GM23338 (cell line): Measurements from ENCODE around the gene FAM20A. TPM values are rescaled to one million over a fixed set of nuclear protein-coding genes. Genes with fewer than 3 reads are reported as not detected.
A peak's percentile ranks its signal among the peaks of the same experiment; 100 is the strongest.

Source experiments
- ATAC-seq: fragments of 200-7000 bp; cut with Tn5 transposase; 3 replicates; pipeline ENCODE4 v1.9.1; 2020
- DNase-seq: peaks from one replicate; pipeline ENCODE4 v3.0.0-alpha.2; 2015; ENCODE audit warnings: low spot score
- H2AFZ ChIP-seq: fragments of 200-600 bp; sonication (generic); 2 replicates; pipeline ENCODE4 v1.8.0; 2016; ENCODE audit warnings: antibody characterized with exemption, mild to moderate bottlenecking, moderate library complexity
- H3F3A ChIP-seq: fragments of 200-600 bp; sonication (generic); replicated peaks from 2 replicates; pipeline ENCODE4 v1.8.0; 2017; ENCODE audit warnings: antibody characterized with exemption, mixed run types, low read depth
- H3K27ac ChIP-seq: fragments of 200-600 bp; sonication (generic); 2 replicates; pipeline ENCODE4 v1.6.1; 2016; ENCODE audit warnings: low read depth
- H3K27me3 ChIP-seq: fragments of 200-600 bp; sonication (generic); 2 replicates; pipeline ENCODE4 v1.8.0; 2016; ENCODE audit warnings: mild to moderate bottlenecking, mixed run types, moderate library complexity; ENCODE audit not compliant: insufficient read depth
- H3K36me3 ChIP-seq: fragments of 200-600 bp; sonication (generic); 2 replicates; pipeline ENCODE4 v1.8.0; 2016; ENCODE audit warnings: mild to moderate bottlenecking; ENCODE audit not compliant: insufficient read depth
- H3K4me1 ChIP-seq: fragments of 200-600 bp; sonication (generic); 2 replicates; pipeline ENCODE4 v1.8.0; 2016; ENCODE audit warnings: mild to moderate bottlenecking, moderate library complexity; ENCODE audit not compliant: insufficient read depth
- H3K4me2 ChIP-seq: fragments of 200-600 bp; sonication (generic); 2 replicates; pipeline ENCODE4 v1.7.1; 2017; ENCODE audit warnings: mixed run types
- H3K4me3 ChIP-seq: fragments of 200-600 bp; sonication (generic); 2 replicates; pipeline ENCODE4 v1.6.1; 2016; ENCODE audit warnings: mixed run types
- H3K79me2 ChIP-seq: fragments of 200-600 bp; sonication (generic); replicated peaks from 2 replicates; pipeline ENCODE4 v1.8.0; 2017; ENCODE audit warnings: mild to moderate bottlenecking; ENCODE audit not compliant: insufficient read depth
- H3K9me2 ChIP-seq: fragments of 200-600 bp; sonication (generic); 2 replicates; pipeline ENCODE4 v1.8.0; 2017; ENCODE audit not compliant: insufficient read depth
- H4K20me1 ChIP-seq: fragments of 200-600 bp; sonication (generic); replicated peaks from 2 replicates; pipeline ENCODE4 v1.8.0; 2017; ENCODE audit warnings: mild to moderate bottlenecking; ENCODE audit not compliant: insufficient read depth
- H3K27ac Mint-ChIP-seq: 2 replicates; pipeline ENCODE4 v1.8.0; 2020; ENCODE audit warnings: inconsistent platforms, mild to moderate bottlenecking, moderate library complexity, mixed read lengths
- H3K27me3 Mint-ChIP-seq: 3 replicates; pipeline ENCODE4 v1.8.0; 2022; ENCODE audit warnings: low read depth, mild to moderate bottlenecking, moderate library complexity, mixed read lengths, inconsistent platforms; ENCODE audit not compliant: insufficient read depth, poor library complexity
- H3K36me3 Mint-ChIP-seq: 3 replicates; pipeline ENCODE4 v1.8.0; 2021; ENCODE audit warnings: low read depth, mild to moderate bottlenecking, inconsistent platforms, moderate library complexity, mixed read lengths
- H3K4me1 Mint-ChIP-seq: 3 replicates; pipeline ENCODE4 v1.8.0; 2020; ENCODE audit warnings: mild to moderate bottlenecking, inconsistent platforms, mixed read lengths
- H3K4me3 Mint-ChIP-seq: 3 replicates; pipeline ENCODE4 v1.8.0; 2021; ENCODE audit warnings: moderate library complexity, mild to moderate bottlenecking, inconsistent platforms, mixed read lengths
- H3K9me3 Mint-ChIP-seq: 3 replicates; pipeline ENCODE4 v1.8.0; 2020; ENCODE audit warnings: moderate library complexity, mild to moderate bottlenecking, inconsistent platforms, mixed read lengths
- EZH2 ChIP-seq: fragments of 200-600 bp; sonication (generic); IDR thresholded peaks from one replicate; pipeline ENCODE4 v1.8.0; 2017; ENCODE audit warnings: antibody characterized with exemption, mild to moderate bottlenecking, low read depth; ENCODE audit not compliant: unreplicated experiment
- polyA plus RNA-seq: library from polyadenylated mRNA; unstranded; fragments of >200 nt; fragmentation: Nextera tagmentation; extraction: Ambion mirVana; gene quantifications from 2 replicates; pipeline ENCODE4 v1.2.1, GENCODE V29; 2016
- total RNA-seq: library from RNA; depleted of rRNA; stranded (reverse); fragments of >200 nt; shearing (Covaris generic); gene quantifications from 2 replicates; pipeline ENCODE4 v1.2.3, GENCODE V29; 2014
- TF ChIP-seq, protein P1 (sequence below): fragments of 250-450 bp; sonication (Bioruptor Pico); IDR thresholded peaks from 2 replicates; pipeline ENCODE4 v1.5.0; 2020; ENCODE audit warnings: mild to moderate bottlenecking, moderate library complexity
- TF ChIP-seq, protein P2 (sequence below), 2 experiments: fragments of 200-600 bp in 1 of 2; sonication (generic) in 1 of 2; conservative IDR thresholded peaks; 2 replicates each; pipeline versions ENCODE4 v1.5.1 to v1.6.1; 2016 to 2017; ENCODE audit warnings: antibody characterized with exemption in 2 of 2, low read depth in 2 of 2, mild to moderate bottlenecking in 2 of 2, moderate library complexity in 1 of 2
- TF ChIP-seq, protein P3 (sequence below): IDR thresholded peaks from 2 replicates; pipeline ENCODE4 v1.6.1; 2016; ENCODE audit warnings: antibody characterized with exemption

Gene FAM20A
- total and polyA plus RNA-seq, 2 experiments from 2014 or later = 1.3 to 1.6 TPM

DNA sequence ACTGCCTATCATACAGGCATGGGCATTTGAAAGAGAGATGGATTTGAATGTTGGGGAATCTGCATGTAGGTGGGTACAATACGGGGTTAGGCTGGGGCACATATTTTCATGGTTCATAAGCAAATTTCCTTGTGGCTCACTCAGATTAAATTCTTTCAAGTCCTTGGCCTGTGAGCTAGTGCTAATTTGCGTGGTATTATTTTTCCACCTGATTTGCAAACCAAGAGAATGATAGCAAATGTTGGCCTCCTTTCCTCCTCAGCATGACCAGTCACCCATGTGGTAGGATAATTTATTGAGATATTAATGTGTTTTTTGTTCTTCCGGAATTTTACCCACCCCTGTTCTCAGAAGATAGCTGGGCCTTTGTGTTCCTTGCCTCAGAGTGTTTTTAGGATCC lies 22.9 kb downstream of the FAM20A start (continued):
- TF ChIP-seq, protein P1, sequence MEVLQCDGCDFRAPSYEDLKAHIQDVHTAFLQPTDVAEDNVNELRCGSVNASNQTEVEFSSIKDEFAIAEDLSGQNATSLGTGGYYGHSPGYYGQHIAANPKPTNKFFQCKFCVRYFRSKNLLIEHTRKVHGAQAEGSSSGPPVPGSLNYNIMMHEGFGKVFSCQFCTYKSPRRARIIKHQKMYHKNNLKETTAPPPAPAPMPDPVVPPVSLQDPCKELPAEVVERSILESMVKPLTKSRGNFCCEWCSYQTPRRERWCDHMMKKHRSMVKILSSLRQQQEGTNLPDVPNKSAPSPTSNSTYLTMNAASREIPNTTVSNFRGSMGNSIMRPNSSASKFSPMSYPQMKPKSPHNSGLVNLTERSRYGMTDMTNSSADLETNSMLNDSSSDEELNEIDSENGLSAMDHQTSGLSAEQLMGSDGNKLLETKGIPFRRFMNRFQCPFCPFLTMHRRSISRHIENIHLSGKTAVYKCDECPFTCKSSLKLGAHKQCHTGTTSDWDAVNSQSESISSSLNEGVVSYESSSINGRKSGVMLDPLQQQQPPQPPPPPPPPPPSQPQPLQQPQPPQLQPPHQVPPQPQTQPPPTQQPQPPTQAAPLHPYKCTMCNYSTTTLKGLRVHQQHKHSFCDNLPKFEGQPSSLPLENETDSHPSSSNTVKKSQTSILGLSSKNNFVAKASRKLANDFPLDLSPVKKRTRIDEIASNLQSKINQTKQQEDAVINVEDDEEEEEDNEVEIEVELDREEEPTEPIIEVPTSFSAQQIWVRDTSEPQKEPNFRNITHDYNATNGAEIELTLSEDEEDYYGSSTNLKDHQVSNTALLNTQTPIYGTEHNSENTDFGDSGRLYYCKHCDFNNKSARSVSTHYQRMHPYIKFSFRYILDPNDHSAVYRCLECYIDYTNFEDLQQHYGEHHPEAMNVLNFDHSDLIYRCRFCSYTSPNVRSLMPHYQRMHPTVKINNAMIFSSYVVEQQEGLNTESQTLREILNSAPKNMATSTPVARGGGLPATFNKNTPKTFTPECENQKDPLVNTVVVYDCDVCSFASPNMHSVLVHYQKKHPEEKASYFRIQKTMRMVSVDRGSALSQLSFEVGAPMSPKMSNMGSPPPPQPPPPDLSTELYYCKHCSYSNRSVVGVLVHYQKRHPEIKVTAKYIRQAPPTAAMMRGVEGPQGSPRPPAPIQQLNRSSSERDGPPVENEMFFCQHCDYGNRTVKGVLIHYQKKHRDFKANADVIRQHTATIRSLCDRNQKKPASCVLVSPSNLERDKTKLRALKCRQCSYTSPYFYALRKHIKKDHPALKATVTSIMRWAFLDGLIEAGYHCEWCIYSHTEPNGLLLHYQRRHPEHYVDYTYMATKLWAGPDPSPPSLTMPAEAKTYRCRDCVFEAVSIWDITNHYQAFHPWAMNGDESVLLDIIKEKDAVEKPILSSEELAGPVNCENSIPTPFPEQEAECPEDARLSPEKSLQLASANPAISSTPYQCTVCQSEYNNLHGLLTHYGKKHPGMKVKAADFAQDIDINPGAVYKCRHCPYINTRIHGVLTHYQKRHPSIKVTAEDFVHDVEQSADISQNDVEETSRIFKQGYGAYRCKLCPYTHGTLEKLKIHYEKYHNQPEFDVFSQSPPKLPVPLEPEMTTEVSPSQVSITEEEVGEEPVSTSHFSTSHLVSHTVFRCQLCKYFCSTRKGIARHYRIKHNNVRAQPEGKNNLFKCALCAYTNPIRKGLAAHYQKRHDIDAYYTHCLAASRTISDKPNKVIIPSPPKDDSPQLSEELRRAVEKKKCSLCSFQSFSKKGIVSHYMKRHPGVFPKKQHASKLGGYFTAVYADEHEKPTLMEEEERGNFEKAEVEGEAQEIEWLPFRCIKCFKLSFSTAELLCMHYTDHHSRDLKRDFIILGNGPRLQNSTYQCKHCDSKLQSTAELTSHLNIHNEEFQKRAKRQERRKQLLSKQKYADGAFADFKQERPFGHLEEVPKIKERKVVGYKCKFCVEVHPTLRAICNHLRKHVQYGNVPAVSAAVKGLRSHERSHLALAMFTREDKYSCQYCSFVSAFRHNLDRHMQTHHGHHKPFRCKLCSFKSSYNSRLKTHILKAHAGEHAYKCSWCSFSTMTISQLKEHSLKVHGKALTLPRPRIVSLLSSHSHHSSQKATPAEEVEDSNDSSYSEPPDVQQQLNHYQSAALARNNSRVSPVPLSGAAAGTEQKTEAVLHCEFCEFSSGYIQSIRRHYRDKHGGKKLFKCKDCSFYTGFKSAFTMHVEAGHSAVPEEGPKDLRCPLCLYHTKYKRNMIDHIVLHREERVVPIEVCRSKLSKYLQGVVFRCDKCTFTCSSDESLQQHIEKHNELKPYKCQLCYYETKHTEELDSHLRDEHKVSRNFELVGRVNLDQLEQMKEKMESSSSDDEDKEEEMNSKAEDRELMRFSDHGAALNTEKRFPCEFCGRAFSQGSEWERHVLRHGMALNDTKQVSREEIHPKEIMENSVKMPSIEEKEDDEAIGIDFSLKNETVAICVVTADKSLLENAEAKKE (CRISPR knock-in tag) = no peak
- TF ChIP-seq, protein P2, sequence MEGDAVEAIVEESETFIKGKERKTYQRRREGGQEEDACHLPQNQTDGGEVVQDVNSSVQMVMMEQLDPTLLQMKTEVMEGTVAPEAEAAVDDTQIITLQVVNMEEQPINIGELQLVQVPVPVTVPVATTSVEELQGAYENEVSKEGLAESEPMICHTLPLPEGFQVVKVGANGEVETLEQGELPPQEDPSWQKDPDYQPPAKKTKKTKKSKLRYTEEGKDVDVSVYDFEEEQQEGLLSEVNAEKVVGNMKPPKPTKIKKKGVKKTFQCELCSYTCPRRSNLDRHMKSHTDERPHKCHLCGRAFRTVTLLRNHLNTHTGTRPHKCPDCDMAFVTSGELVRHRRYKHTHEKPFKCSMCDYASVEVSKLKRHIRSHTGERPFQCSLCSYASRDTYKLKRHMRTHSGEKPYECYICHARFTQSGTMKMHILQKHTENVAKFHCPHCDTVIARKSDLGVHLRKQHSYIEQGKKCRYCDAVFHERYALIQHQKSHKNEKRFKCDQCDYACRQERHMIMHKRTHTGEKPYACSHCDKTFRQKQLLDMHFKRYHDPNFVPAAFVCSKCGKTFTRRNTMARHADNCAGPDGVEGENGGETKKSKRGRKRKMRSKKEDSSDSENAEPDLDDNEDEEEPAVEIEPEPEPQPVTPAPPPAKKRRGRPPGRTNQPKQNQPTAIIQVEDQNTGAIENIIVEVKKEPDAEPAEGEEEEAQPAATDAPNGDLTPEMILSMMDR (conservative IDR thresholded peaks at IDR 0.05; ENCODE audit: low read depth in 2 of 2) = no peak
- TF ChIP-seq, protein P3, sequence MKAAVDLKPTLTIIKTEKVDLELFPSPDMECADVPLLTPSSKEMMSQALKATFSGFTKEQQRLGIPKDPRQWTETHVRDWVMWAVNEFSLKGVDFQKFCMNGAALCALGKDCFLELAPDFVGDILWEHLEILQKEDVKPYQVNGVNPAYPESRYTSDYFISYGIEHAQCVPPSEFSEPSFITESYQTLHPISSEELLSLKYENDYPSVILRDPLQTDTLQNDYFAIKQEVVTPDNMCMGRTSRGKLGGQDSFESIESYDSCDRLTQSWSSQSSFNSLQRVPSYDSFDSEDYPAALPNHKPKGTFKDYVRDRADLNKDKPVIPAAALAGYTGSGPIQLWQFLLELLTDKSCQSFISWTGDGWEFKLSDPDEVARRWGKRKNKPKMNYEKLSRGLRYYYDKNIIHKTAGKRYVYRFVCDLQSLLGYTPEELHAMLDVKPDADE = no peak

GRCh38 chr17:68577497-68577821 lies 23.7 kb downstream of the FAM20A start:
- Mint-ChIP-seq H3K27ac (no peak overlapping the region), H3K27me3 (peaks cover under 1% of the 10 kb centered on the region), H3K36me3 (no peaks in the 10 kb centered on the region), H3K9me3 (no peaks in the 10 kb centered on the region; the same call in 2 of the 3 replicates), H3K4me1 (no peaks in the 10 kb centered on the region), H3K4me3 (no peak overlapping the region)
- Histone ChIP-seq H3K4me1 (no peaks in the 10 kb centered on the region), H4K20me1 (no peaks in the 10 kb centered on the region; the same call in none of the 2 replicates), H3K27ac (no peak overlapping the region), H3K4me2 (no peak overlapping the region), H3K27me3 (no peaks in the 10 kb centered on the region), H3F3A (no peaks in the 10 kb centered on the region), H3K9me2 (0 out of 2 replicates have a peak, but pooled peaks cover 7% of the 10 kb centered on the region), H3K36me3 (no peaks in the 10 kb centered on the region), H2AFZ (no peak overlapping the region), H3K4me3 (no peak overlapping the region), H3K79me2 (no peaks in the 10 kb centered on the region)
- DNase-seq (no peak), ATAC-seq (no peak)
- TF ChIP-seq, protein P2 (conservative IDR thresholded peaks at IDR 0.05; ENCODE audit: low read depth in 2 of 2) = 0 out of 4 replicates have a peak, but pooled peaks of 1 of the 2 experiments have one; percentile 1
- no peak for TF ChIP-seq EZH2
